HPDE6-E6E7 (cell line): ENCODE data around the gene RBM4B.

Experiments
- DNase-seq: peaks from one replicate; pipeline ENCODE4 v3.0.0; 2011; ENCODE audit warnings: missing footprints; ENCODE audit errors: extremely low spot score

RBM4B gene

DNA sequence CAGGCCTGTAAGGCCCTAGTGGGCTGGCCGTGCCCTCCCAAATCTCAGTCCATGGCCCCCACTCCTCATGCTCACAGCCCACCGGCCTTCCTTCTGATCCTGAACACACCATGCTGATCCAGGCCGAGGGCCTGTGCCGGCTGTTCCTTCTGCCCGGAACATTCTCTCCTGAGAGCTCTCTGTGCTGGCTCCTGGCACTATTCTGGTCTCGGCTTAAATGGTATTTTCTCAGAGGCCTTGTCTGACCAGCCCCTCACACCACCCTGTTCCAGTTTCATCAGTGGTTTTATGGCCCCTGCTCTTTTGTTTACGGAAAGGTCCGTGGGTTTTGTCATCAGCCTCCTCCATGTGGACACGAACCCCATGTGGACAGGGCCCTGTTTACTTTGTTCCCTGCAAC is 29.3 kb upstream of the RBM4B start:
- no peak for DNase-seq

DNA sequence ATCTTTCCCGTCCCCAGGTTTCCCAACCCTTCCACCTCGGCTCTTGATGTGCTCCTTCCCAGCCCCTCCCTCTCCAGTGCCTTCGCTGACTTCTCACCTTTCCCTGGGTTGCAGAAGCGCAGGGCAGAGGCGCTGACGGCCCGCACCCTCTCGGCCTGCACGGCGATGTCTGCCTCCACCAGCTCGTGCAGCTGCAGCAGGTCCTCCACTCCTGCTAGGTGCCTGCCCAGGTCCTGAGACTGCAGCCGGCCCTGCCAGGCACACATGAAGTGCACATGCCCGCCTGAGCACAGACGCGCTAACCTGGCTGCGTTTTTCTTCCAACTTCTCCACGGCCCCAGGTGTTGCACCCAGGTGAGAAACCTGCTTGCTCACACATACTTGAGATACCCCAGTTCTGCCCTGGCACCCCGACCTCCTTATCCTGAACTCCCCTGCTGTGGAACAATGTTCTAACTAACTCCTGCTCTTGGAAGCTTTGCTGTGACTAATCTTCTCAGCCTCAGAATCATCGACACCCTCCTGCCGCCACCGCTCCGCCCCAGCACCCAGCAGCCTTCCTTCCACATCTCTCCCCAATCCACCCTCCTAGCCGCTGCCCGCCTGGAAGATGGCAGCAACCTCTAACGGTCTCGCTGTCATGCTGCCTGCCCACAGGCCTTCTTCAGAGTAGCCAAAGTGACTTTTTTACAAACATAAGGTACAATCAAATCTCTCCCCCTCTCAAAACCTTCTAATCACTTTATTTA is 28.1 kb upstream of the RBM4B start:
- DNase-seq, result no peak

GRCh38 chr11:66704659-66705360 is 27.1 kb upstream of the RBM4B start:
- DNase-seq, result no peak

GRCh38 chr11:66701432-66702240 is 23.9 kb upstream of the RBM4B start:
- no peak for DNase-seq

- no peak for DNase-seq
Measured at GRCh38 chr11:66700742-66701141, 23.1 kb upstream of the RBM4B start.

DNA sequence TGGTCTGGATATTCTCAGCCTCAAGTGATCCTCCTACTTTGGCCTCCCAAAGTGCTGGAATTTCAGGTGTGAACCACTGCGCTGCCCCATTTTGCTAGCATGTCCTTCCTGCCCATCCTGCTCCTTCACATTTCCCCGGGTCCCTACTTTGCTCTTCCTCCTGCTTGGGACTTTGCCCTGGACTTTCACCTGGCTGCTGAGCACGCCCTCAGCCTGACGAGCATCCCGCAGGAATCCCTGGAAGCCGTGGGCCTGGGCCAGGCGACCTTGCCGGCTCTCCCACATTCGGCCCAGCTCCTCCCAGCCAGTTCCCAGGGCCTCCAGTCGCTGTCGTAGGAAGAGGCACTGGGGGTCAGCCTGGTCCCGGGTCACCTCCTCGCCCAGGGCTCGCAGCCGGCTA is 22.6 kb upstream of the RBM4B start:
- DNase-seq, result no peak

DNA sequence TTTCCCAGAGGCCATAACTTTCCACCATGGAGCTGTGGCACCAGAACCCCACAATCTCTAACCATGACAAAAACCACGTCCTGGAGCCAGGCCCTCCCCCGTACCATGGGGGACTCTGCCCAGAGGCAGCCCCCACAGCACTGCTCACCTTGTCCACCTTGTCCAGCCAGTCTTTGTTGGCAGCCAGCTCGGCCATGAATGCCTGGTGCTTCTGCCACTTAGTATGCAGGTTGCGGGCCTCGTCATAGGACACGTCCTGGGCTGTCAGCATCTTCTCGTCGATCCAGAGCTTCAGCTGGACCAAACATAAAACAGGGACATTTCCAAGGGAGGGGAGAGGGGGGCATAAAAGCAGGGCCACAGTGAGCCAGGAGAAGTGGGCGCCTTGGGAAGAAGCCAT is 20.8 kb upstream of the RBM4B start:
- no peak for DNase-seq

DNA sequence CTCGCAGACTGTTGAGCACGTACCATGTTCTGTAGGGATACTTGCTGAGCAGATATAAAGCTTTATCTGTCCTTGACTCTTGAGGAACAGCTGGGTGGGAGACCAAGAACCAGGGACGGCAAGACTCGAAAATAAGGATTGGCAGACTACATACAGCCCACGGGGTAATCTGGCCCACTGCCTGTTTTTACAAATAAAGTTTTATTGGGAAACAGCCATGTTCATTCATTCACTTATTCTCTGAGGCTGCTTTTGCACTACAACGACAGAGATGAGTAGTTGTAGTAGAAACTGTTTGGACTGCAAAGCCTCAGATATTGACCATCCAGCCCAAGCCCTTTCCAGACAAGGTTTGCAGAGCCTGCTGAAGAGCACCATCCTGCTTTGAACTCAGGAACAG is 20.3 kb upstream of the RBM4B start:
- no peak for DNase-seq

GRCh38 chr11:66696146-66696545 is 18.5 kb upstream of the RBM4B start:
- no peak for DNase-seq

DNA sequence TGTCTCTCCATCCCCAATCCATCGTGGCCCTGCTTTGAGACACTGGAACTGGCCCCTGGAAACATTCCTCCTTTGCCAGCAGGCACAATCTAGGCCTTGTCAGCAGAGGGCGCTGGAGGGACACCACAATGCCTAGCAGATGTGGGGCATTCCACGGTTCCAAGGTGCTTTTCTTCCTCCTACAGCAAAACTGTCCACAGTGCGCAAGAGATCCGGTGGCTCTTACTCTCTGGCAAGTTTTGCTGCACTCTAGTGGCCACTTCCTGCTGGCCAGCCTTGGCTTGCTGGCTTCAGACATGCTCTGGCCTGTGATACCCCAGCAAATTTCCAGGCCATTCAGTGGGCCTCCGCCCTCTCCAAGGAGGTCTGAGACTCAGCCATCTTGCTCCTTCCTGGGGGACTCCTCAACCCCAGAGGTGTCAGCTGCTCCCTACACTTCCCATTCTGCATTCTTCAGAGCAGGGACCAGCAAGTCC is 17.1 kb upstream of the RBM4B start:
- DNase-seq, result peak; percentile 94

- DNase-seq, result no peak
Measured at GRCh38 chr11:66694056-66694410, 16.3 kb upstream of the RBM4B start.

DNA sequence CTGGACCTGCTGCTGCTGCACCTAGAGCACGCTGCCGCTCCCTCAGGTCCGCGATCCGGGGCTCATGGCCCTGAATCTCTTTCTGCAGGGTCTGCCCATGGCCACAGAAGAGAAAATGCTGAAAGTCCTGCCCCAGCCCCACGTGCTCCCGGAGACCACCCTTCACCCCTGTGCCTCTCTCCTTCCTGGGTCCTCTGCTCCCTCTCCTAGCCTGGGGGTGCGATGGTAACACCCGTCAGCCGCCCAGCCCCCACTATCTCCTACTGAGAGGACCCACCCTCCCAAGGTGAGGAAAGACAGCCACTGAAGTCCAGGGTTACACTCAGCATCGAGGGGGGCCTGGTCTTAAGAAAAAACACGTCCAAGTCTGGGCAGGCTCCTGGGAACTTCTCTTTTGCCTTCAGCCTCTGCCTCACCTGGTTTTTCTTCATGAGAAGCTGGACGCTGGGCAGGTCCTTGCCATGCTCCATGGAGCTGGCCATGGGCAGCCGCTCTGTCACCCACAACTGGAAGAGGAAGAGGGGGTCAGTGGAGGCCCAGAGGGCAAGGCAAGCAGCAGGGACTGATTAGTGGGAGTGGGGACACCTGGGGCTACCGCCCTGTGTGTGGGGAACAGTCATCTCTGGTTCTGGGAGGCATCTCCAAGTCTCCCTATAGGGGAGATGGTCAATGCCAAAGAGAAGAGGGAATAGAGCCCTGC is 15.8 kb upstream of the RBM4B start:
- DNase-seq, result no peak

DNA sequence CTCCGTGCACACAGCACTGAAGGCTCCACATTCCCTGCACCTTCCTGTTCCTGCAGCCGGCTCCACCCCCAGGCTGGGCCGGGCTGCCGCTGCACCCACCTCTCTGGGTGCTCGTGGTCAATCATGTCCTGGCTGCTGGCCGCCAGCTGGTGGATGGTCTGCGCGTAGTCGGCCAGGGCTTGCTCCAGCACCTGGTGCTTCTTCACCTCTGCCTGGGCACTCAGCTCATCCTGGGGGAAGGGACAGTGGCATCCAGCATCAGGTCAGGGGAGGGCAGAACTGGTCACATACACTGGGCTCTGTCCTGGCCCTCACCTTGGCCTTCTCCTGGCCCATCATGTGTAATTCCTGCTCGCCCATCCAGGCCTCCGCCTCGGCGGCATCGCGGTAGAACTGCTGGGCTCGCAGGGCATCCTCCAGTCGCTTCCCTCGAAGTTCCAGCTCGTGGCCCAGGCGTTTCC is 15.2 kb upstream of the RBM4B start:
- DNase-seq, result no peak

DNA sequence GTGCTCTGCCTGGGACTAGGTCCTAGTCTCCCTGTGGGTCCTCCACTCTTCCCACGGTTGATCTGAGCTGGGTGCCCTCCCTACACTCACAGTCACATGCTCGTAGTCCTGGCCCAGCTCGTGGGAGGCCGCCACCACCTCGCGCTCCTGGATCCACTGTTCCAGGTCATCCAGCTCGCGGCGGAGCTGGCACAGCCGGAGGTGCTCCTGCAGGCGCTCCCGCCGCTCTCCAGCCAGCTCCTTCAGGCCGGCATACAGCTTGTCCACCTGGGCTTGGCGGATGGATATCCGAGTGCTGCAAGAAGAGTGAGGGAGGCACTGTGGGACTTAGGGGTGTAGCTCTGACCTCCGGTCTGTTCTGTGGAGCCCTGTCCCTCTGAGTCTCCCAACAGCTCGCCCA is 14.8 kb upstream of the RBM4B start:
- no peak for DNase-seq

DNA sequence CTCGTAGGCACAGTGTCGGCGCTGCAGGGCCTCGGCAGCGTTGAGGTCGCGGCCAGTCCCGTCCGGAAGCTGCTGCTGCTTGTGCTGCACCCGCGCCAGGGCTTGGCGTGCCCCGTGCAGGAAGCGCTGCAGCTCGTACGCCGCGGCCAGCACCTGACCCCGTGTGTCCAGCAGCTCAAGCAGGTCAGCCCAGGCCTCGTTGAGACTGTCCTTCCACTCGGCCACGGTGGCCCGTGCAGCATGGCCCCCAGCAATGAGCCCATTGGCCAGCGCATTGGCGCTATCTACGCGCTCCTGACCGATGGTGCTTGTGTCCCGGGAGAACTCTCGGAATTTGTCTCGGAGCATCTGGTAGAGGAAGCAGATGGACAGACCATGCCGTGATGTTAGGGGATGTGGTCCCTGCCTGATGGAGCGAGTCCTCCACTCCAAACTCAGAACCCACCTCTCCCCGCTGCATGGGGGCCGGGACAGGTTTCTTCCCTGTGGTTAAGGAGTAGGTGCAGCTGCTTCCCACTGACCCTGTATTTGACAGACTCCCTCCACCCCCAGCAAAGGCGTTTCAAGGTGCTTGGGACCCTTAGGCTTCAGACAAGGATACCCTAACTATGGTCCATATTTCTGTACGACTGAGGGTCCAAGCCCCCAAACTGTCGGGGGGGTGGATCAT is 13.8 kb upstream of the RBM4B start:
- no peak for DNase-seq

DNA sequence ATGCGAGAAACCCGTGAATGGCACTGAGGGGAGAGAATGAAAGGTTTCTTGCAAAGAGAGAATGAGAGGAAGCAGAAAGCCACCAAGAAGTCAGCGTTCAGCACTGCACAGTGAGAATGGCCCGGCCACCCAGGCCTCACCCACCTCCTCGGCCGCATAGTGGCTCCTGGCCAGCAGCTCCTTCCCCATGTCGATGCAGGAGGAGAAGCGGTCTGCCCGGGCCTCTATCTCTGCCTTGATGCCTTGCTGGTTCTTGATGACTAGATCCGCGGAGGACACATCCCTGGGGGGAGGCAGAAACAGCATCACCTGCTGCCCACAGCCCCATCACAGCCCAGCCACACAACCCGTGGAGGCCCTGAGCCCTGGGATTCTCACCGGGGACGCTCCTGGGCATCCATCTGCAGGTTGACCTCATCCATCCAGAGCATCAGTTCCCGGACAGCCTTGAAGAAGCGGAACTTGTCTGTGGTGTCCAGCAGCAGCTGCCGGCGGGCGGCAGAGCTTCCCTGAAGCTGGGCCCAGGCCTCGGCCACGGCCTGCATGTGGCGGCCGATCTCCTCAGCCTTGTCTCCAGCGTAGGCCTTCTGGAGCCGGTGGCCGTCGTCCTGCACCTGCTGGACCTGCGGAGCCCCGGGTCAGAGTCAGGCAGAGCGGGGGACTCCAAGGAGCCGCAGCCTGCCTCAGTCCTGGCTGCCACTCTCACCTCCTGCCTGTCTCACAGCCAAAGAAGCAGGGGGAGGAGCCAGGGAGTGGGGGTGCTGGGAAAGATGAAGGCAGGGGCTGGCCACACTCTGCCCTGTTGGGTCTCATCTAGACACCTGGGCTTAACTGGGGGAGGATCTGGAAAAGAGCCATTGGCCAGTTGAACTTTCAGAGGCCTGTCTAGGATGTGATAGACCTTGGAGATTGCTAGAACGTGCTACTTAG is 12.2 kb upstream of the RBM4B start:
- DNase-seq, result no peak

DNA sequence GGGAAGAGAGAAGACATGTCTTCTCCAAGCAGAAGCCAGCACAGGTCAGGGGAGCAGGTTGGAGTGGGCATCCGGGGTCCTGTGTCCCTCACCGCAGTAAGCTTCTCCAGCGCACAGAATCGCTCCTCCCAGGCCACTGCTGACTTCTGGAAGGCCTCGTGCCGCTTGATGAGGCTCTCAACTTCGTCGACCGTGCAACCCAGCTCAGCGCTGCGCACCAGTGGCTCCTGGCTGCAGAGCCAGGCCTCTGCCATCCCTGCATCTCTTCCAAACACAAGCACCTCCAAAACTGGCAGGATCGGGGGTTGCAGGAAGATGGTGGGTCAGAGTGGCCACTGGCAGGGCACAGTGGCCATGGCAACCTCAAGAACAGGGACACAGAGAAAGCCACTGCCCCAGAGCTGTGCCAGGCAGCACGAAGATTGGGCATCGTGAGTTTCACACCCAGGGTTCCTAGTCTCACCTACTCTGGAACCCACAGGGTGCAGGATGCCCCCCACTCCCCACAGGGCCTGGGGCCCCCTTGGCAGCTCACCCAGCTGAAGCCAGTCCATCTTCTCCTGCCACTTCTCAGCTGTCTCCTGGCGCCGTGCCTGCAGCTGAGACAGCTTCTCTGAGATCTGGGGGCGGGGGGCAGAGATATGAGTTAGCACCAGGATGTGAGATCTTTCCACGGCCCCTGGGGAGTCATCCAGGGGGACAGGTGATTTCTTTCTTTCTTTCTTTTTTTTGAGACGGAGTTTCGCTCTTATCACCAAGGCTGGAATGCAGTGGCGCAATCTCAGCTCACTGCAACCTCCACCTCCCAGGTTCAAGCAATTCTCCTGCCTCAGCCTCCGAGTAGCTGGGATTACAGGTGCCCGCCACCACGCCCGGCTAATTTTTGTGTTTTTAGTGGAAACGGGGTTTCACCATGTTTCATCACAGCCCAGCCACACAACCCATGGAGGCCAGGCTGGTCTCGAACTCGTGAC is 11.2 kb upstream of the RBM4B start:
- no peak for DNase-seq

DNA sequence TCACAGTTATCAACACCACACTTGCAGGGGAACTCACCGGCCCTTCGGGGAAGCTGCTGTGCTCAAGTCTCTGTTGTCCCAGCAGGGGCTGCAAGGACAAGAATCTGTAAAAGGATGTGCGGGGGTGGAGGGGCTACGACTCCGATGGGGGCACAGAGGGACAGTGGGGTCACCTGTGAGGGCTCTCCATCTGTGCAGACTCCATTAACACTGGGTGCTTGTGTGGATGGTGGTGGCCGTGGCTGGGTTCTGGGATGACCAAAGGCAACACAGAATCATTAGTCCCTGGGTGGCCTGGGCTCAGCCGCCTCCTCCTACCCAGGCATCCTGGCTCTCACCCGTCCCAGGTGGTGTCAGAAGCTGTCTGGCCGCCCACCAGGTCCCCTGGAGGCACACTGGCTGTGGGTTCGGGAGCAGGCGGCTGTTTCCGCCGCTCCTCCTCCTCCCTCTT is 10.2 kb upstream of the RBM4B start:
- no peak for DNase-seq
